Neural progenitor cell (in vitro differentiated cells): Measurements from ENCODE around the gene HCAR2.
"Not testable (repeated sequence)": the region's sequence is repeated elsewhere in the genome, so short reads cannot be mapped to it uniquely, and the experiment has no call there.

Experiments used
- CTCF ChIP-seq: fragments of 200-600 bp; sonication (generic); IDR thresholded peaks from 2 replicates; pipeline ENCODE4 v1.5.1; 2017; ENCODE audit warnings: antibody characterized with exemption, mild to moderate bottlenecking
- EZH2 ChIP-seq: fragments of 200-600 bp; sonication (generic); IDR thresholded peaks from 2 replicates; pipeline ENCODE4 v1.6.1; 2017; ENCODE audit warnings: antibody characterized with exemption, mild to moderate bottlenecking, moderate library complexity

- not testable (repeated sequence) for TF ChIP-seq CTCF, EZH2
Measured at GRCh38 chr12:122653291-122653690, 49.9 kb downstream of the HCAR2 start.
